ENCODE data around the gene PCSK5. TPM values are rescaled to one million over a fixed set of nuclear protein-coding genes. Genes with fewer than 3 reads are reported as not detected.

PCSK5 gene
- total RNA-seq, 2 donors from 2014 or later: 2.4 to 32.2 TPM

DNA sequence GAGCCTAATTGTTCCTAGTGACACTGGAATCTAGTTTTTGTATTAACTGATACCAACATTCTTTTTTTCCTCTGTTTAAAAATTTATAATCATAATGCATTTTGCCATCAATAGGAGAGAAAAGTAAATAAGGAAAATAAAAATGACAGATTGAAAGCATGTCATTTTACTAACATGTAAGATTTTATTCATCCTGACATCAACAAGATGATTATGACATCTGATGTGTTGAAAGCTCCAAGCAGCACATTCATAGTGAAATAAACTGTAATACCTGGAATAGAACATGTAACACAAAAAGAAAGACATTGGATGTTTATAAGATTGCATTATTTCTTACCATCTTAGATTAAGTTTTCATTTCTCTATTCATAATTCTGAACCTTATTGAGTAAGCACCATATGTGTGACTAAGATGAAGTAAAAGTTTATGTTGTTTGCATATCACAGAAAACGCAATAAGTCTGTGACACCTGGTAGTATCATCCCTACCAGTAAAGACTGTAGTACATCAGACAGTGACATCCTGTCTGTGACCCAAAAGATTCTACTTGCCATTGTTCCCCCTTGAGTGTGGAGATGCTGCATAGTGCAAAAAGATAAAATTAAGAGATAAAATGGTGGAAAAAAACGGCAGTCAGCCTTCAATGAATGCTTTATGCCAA lies 225.6 kb downstream of the PCSK5 start:
- intact Hi-C loops (cut with DNase I): no loop called here
- Histone ChIP-seq H3K4me1 (replicated peaks) (no peaks in the 10 kb centered on the region), H3K27ac (no peak overlapping the region), H3K9me3 (no peaks in the 10 kb centered on the region), H3K36me3 (no peaks in the 10 kb centered on the region), H3K4me3 (no peak overlapping the region), H3K27me3 (replicated peaks; ENCODE audit: insufficient read depth) (no peaks in the 10 kb centered on the region)
- 80% methylated on average over 2 of the region's 2 CpGs for WGBS
- no peak for TF ChIP-seq POLR2A (IDR thresholded peaks at IDR 0.05)
- TF ChIP-seq, protein P1, sequence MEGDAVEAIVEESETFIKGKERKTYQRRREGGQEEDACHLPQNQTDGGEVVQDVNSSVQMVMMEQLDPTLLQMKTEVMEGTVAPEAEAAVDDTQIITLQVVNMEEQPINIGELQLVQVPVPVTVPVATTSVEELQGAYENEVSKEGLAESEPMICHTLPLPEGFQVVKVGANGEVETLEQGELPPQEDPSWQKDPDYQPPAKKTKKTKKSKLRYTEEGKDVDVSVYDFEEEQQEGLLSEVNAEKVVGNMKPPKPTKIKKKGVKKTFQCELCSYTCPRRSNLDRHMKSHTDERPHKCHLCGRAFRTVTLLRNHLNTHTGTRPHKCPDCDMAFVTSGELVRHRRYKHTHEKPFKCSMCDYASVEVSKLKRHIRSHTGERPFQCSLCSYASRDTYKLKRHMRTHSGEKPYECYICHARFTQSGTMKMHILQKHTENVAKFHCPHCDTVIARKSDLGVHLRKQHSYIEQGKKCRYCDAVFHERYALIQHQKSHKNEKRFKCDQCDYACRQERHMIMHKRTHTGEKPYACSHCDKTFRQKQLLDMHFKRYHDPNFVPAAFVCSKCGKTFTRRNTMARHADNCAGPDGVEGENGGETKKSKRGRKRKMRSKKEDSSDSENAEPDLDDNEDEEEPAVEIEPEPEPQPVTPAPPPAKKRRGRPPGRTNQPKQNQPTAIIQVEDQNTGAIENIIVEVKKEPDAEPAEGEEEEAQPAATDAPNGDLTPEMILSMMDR (IDR thresholded peaks at IDR 0.05): no peak
- no peak for TF ChIP-seq POLR2AphosphoS5 (IDR thresholded peaks at IDR 0.05)
- DNase-seq (ENCODE audit: low spot score): no peak

DNA sequence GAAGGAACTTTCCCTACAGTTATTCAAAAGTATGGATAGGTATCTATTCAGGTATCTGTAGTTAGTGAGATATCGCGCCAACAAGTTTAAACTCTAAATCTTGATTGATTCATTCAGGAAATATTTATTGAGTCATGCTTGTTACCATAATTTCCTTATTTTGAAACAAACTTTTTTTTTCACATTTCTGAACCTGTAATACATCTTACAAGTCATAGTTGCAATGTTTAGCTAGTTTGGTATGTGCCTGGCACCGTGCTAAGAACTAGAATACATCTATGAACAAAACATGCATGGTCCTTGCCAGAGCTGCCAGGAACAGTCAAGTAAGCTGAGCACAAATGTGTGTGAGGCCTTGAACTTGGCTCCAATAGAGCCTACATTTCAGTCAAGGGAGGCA lies 226.4 kb downstream of the PCSK5 start:
- Histone ChIP-seq H3K27me3 (replicated peaks; ENCODE audit: insufficient read depth) (no peaks in the 10 kb centered on the region), H3K27ac (no peak overlapping the region), H3K36me3 (no peaks in the 10 kb centered on the region), H3K4me3 (no peak overlapping the region), H3K4me1 (replicated peaks) (no peaks in the 10 kb centered on the region), H3K9me3 (no peaks in the 10 kb centered on the region)
- no peak for TF ChIP-seq POLR2AphosphoS5 (IDR thresholded peaks at IDR 0.05)
- TF ChIP-seq, protein P1 (IDR thresholded peaks at IDR 0.05): no peak
- TF ChIP-seq POLR2A (IDR thresholded peaks at IDR 0.05): no peak
- 84% methylated on average over 3 of the region's 3 CpGs for WGBS
- no peak for DNase-seq (ENCODE audit: low spot score)
- intact Hi-C loops (cut with DNase I): no loop called here

DNA sequence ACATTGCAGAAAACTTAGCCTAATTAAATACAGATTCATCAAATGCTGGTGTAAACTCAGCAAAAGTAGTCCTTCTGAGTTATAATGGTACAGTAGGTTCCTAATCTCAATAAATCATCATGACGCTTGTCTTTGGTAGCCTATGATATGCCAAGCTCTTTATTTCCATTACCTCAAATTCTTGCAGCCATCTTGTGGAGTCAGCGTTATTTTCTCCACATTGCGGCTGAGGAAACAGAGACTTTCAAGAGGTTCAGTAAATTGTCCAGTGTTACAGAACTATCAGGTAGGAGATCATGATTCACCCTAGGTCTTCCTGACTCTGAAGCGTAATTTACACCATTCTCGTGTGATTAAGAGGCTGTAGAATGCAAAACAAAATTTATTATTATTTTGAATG lies 237.2 kb downstream of the PCSK5 start:
- H3K36me3 ChIP-seq: no peaks in the 10 kb centered on the region
- no peaks in the 10 kb centered on the region for H3K9me3 ChIP-seq
- 95% methylated on average over 5 of the region's 5 CpGs for WGBS
- H3K4me3 ChIP-seq: no peak overlapping the region
- TF ChIP-seq POLR2AphosphoS5 (IDR thresholded peaks at IDR 0.05) (no peak), POLR2A (IDR thresholded peaks at IDR 0.05) (no peak)
- TF ChIP-seq, protein P1 (IDR thresholded peaks at IDR 0.05): no peak
- intact Hi-C loops (cut with DNase I): no loop called here
- DNase-seq (ENCODE audit: low spot score): no peak
- H3K4me1 ChIP-seq (replicated peaks): no peaks in the 10 kb centered on the region
- no peak overlapping the region for H3K27ac ChIP-seq
- no peaks in the 10 kb centered on the region for H3K27me3 ChIP-seq (replicated peaks; ENCODE audit: insufficient read depth)

DNA sequence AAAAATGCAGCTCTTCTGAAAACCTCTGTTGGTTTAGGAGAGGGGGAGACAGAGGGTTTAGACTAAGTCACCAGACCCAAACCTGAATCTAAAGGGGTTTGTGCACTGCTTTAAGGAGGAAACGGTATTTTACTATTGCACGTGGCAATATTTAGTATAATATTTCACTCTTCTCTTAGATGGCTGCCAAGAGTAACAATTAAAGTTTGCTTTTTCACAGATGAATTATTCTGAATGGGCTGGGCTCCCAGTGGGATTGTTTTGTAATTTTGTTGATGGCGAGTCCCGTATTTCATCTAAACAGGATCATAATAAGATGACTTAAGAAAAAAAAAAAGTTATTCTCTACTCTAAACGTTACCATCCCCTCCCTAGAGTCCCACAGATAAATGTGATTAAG lies 245.4 kb downstream of the PCSK5 start:
- TF ChIP-seq POLR2A (IDR thresholded peaks at IDR 0.05): no peak
- no peak for TF ChIP-seq POLR2AphosphoS5 (IDR thresholded peaks at IDR 0.05)
- TF ChIP-seq, protein P1 (IDR thresholded peaks at IDR 0.05): no peak
- Histone ChIP-seq H3K4me3 (no peak overlapping the region), H3K36me3 (no peaks in the 10 kb centered on the region), H3K27ac (no peak overlapping the region), H3K9me3 (no peaks in the 10 kb centered on the region), H3K4me1 (replicated peaks) (no peaks in the 10 kb centered on the region), H3K27me3 (replicated peaks; ENCODE audit: insufficient read depth) (no peaks in the 10 kb centered on the region)
- 11% methylated on average over 5 of the region's 5 CpGs for WGBS
- DNase-seq (ENCODE audit: low spot score): no peak
- intact Hi-C loops (cut with DNase I): no loop called here

DNA sequence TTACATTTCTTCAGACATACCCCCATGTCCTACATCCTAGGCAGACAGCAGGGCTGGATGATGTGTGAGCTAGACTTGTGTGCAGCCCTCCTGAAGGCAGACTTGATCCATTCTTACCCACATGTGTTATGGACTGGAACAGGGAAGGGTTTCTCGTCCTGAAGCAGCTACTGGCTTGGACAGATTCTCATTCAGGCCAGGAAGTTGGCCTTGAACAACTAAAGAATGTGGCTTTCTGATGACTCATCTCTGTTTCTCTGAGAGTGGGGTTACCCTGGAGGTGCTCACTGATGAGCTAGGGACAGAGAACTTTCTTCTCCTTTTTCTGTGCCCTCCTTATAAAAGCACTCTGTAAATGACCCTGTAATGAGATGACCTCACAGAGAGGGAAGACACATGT lies 246.5 kb downstream of the PCSK5 start:
- Histone ChIP-seq H3K36me3 (no peaks in the 10 kb centered on the region), H3K4me1 (replicated peaks) (no peaks in the 10 kb centered on the region), H3K4me3 (no peak overlapping the region), H3K27ac (no peak overlapping the region), H3K27me3 (replicated peaks; ENCODE audit: insufficient read depth) (no peaks in the 10 kb centered on the region), H3K9me3 (no peaks in the 10 kb centered on the region)
- 31% methylated on average over 1 of the region's 1 CpG for WGBS
- no peak for DNase-seq (ENCODE audit: low spot score)
- no peak for TF ChIP-seq POLR2A (IDR thresholded peaks at IDR 0.05)
- TF ChIP-seq, protein P1 (IDR thresholded peaks at IDR 0.05): no peak
- TF ChIP-seq POLR2AphosphoS5 (IDR thresholded peaks at IDR 0.05): no peak
- intact Hi-C loops (cut with DNase I): no loop called here

Measured in prostate gland (tissue), 2 donors.